ENCODE results near the gene SLC38A8.

Gene SLC38A8

GRCh38 chr16:84003038-84003437 is 39.6 kb downstream of the SLC38A8 start:
- no peak for DNase-seq

GRCh38 chr16:84001726-84002125 is 40.9 kb downstream of the SLC38A8 start:
- no peak for DNase-seq

GRCh38 chr16:84000989-84001642 is 41.5 kb downstream of the SLC38A8 start:
- DNase-seq, result no peak

GRCh38 chr16:83998091-83998490 is 44.5 kb downstream of the SLC38A8 start:
- no peak for DNase-seq

- no peak for DNase-seq
These were observed 45.9 kb downstream of the SLC38A8 start for GRCh38 chr16:83996481-83997252.

GRCh38 chr16:83995754-83996153 is 46.8 kb downstream of the SLC38A8 start:
- DNase-seq, result peak in 40 of 58 donors; percentile 4 to 80 (median 32)

GRCh38 chr16:83994703-83995102 is 47.9 kb downstream of the SLC38A8 start:
- DNase-seq, result no peak

- no peak for DNase-seq
These were observed 48.5 kb downstream of the SLC38A8 start for GRCh38 chr16:83994087-83994486.

- peak in 43 of 58 donors; percentile 10 to 76 (median 35) for DNase-seq
These were observed 50.0 kb downstream of the SLC38A8 start for GRCh38 chr16:83992624-83993023.

- no peak for DNase-seq
These were observed 52.1 kb downstream of the SLC38A8 start for GRCh38 chr16:83990492-83990891.

GRCh38 chr16:83989300-83989699 is 53.3 kb downstream of the SLC38A8 start:
- no peak for DNase-seq

- DNase-seq, result no peak
These were observed 59.1 kb downstream of the SLC38A8 start for GRCh38 chr16:83983491-83983890.

- DNase-seq, result no peak
These were observed 60.8 kb downstream of the SLC38A8 start for GRCh38 chr16:83981799-83982198.

- no peak for DNase-seq
These were observed 61.8 kb downstream of the SLC38A8 start for GRCh38 chr16:83980794-83981193.

GRCh38 chr16:83979441-83979840 is 63.2 kb downstream of the SLC38A8 start:
- DNase-seq, result no peak

GRCh38 chr16:83978401-83978904 is 64.1 kb downstream of the SLC38A8 start:
- DNase-seq, result no peak

- DNase-seq, result no peak
These were observed 65.4 kb downstream of the SLC38A8 start for GRCh38 chr16:83977056-83977815.

GRCh38 chr16:83975590-83976260 is 66.9 kb downstream of the SLC38A8 start:
- no peak for DNase-seq

GRCh38 chr16:83974475-83974874 is 68.1 kb downstream of the SLC38A8 start:
- peak in 1 of 58 donors; percentile 36 for DNase-seq

- DNase-seq, result no peak
These were observed 68.8 kb downstream of the SLC38A8 start for GRCh38 chr16:83973581-83974385.
